ENCODE data around the gene TTC7B.

The TTC7B gene

DNA sequence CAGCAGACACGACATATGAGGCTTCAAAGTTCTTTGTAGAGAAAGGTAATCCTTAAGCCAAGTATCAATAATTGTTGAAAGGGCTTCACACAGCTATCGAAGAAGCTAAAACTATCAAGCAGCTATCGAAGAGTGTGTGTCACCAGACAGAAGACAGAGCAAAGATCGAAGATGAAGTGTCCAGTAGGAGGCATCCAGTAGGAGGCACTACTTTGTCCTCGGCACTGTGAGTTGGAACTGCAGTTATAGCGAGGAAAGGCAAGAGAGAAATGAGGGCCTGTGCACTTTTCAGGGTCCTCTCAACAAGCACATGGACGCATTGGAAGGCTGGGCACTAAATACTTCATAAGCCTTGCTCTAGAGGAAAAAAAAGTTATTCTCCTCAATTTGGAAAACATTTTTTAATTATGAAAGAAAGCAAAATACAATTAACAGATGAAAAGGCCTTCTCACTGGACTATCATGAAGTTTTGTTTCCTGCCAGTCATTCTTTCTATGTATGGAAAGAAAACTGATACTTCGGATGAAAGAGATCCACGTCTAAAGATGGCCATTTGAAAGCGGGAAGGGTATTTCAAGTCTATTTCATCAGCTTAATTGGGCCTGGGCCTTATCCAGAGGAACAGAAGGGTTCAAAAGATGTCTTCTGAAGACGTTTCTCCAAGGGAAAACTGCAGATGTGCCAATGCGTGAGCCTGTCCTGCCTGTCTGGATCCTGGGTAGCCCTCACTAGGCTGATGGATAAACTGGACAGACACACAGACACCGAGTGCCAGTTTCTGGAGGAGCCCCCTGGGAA is 244.9 kb downstream of the TTC7B start:
- DNase-seq, result no peak

DNA sequence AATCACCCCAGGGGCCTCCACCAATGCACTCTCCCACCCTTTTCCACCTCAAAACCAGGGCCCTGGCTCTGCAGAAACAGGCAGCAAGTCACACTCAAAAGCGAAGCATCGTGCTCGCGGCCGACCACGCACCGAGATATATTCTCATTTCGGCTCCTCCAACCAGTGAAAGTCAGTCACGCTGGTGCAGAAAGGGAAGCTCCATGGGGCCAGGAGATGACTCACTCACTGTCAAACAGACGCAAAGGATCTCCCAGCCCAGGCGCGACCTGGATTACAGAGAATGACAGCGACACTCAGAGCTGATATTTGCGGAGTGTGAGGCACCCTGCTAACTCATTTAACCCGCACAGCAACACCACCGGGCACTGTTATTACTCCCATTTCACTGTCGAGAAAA is 245.8 kb downstream of the TTC7B start:
- no peak for DNase-seq

DNA sequence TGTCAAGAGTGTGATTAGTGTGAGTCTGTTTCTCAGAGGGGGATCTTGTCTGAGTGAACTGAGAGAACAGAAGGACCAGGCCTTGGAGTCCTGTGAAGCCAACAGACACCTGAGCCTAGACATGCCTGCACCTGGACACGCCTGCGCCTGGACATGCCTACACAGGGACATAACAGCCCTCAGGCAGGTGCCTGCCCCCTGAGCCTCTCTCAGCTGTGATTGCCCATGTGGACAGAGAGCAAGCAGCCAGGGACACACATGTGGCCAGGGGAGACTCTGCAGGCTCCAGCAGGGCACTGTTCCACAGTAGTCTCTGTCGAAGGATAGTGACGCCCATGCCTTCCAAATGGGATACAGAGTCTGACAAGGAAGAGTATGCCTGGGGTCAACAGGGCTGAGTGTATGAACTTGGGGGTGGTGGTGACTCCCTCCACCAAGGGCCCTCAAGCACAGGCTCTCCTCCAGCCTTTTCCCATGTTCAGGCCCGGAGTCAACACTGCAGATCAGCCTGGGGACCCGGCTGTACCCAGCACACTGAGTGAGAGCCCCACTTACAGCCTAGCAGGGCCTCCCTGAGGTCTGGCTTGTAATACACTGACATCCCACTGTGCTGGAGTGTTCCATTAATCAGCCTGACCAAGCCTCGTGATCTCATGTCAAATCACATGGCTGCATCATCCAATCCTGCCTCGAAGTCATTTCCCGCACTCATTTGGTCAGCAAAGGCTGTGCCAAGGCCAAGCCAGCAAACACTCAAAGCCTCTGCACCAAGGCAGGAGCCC is 246.4 kb downstream of the TTC7B start:
- DNase-seq, result no peak

GRCh38 chr14:90569201-90569600 is 247.0 kb downstream of the TTC7B start:
- DNase-seq, result no peak

- DNase-seq, result no peak
Measured at GRCh38 chr14:90568405-90568804, 247.8 kb downstream of the TTC7B start.

DNA sequence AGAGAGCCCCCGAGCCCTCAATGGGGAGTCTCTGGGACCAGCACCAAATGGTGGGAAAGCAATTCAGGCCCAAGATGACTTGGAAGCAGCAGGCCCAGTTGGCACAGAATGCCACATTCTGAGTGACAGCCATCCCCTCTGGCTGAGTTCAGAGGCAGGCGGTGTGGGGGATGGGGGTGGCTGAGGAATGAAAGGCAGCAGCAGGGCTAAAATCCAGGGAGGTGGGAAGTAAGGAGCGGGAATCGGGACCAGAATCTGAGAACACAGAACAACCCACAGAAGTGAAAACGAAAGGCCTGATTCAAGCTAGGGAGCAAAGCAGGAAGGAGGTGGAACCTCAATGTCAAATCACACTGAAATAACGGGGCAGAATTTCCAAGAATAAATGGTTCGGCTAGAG is 248.2 kb downstream of the TTC7B start:
- peak; percentile 2 for DNase-seq

GRCh38 chr14:90567191-90567590 is 249.0 kb downstream of the TTC7B start:
- DNase-seq, result no peak

DNA sequence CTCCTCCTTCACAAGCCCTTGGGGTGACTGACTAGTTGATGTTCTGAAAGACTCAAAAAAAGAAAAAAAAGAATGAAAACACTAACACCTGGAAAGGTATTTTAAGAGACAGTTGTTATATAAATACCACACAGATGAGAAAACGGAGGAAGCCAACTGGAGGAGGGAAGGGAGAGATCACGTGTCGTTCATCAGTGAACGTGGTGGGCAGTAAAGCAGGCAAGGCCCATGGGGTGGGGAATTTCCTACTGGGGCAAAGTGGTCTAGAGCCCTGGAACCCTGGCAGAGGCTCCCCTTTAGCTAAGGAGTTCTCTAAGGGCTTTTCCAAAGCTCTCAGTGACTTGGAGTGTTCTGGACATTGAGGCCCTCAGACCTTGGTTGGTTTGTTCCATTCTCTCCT is 249.7 kb downstream of the TTC7B start:
- DNase-seq, result no peak

DNA sequence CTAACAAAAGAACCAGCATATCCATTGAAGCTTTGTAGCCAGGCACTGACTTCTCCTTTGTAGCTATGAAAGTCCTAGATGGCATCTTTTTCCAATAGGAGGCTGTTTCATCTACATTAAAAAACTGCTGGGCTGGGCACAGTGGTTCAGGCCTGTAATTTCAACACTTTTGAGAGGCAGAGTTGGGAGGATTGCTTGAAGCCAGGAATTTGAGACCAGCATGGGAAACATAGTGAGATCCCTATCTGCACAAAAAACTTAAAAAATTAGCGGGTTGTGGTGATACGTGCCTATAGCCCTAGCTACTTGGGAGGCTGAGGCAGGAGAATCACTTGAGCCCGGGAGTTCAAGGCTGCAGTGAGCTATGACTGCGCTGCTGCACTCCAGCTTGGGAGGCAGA is 251.7 kb downstream of the TTC7B start:
- DNase-seq, result no peak

- no peak for DNase-seq
Measured at GRCh38 chr14:90562652-90563051, 253.6 kb downstream of the TTC7B start.

DNA sequence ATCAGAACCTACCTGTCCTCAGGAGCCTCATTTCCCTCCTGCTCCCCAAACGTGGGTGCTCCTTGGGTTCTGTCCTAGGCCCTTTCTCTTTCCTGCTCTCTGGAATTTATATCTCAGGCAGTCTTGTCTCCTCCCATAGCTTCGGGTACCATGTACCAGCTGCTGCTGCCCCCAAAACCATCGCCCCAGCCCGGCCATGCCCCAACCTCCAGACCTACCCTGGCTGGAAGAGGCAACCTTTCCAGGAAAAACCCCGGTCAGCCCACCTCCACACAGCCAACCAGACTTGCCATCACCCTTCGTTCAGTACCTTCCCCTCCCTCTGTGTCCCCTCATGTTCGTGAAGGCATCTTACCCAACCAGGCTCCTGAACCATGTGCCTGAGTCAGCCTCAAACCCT is 254.3 kb downstream of the TTC7B start:
- DNase-seq, result no peak

DNA sequence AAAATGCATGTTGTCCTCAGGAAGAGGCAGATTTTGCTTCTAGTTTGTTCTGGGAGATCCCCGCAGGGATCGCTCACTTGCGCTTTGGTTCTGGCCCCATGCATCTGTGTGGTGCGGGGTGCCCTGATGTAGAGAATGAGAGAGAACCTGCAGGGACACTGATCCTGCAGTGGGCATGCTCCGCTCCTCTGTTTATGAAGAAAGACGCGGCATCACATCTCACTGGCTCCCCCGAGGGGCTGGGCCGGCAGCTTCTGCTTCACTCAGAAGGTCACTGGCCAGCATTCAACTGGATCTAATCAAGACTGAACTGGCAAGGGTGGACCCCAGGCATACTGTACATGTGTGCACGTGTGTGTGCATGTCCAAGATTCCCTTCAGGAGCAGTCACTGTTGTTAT is 255.2 kb downstream of the TTC7B start:
- no peak for DNase-seq

GRCh38 chr14:90560558-90560957 is 255.7 kb downstream of the TTC7B start:
- no peak for DNase-seq

GRCh38 chr14:90559811-90560492 is 256.3 kb downstream of the TTC7B start:
- no peak for DNase-seq

DNA sequence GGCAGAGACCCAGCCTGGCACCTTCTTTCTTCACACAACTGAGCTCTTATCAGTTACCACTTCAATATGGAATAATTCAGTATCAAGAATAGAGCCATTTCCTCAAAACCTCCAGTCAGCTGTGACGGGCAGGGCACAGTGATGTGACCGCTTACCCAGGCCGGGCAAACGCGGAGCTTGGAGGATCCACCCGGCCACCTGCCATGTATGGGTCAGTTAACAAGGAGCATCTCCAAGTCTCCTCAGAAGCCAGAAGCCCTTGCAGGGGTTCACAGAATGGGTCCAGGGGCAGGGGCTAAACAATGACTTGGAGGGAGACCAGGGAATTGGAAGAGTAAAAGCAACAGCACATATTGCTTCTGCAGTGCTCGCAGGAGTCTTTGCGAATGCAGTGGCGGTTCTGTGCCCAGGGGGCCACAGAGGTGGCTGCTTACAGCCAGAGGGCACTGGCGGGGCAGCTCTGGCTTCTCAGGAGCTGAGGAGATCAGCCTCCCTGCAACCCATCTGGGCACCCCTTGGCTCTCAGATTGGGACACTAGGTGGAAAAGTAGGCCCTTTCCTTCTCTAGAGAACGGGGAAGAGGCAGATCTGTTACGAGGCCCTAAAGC is 257.1 kb downstream of the TTC7B start:
- no peak for DNase-seq

DNA sequence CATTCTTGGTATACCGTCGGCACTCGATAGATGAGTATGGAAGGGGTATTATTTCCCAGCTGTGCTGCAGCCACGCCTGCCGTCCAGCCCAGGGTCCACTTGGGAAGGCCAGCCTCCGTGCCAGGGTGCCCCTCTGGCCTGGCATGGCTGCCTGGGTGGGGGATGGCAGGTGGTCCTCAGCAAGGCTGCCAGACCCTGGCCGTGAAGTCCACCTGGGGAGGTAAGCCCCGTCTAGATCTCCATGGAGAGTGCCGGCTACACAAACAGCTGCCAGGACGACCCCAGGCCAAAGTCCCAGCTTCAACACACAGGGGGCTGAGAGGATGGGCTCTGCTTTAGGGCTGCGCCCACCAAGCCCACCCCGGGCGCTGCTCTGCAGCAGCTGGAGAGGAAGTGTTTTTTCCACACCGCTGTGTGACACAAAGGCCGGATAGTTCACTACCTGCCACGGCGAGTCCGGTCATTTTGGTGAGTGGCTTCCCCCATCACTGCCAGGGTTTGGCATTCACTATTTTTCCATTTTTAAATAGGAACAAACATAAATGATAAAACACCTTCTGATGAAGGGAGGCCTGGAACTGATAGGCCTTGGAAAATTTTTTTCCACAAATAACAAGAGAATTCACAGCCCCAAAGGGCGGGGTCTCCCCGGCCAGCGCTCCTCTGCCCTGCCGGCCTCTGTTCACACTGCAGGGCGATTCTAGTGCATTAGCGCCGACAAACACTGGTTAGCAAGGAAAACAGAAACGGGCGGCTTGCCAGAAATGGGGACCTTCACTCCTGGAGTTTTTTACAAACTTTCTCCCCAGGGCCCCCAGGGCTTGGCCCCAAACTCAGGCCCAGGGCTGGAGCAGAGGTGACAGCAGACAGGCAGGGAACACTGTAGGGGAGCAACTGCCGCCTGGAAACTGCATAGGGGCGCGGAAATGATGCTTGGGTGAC is 257.9 kb downstream of the TTC7B start:
- DNase-seq, result no peak

GRCh38 chr14:90557516-90557915 is 258.7 kb downstream of the TTC7B start:
- DNase-seq, result no peak

- no peak for DNase-seq
Measured at GRCh38 chr14:90556666-90557450, 259.4 kb downstream of the TTC7B start.

DNA sequence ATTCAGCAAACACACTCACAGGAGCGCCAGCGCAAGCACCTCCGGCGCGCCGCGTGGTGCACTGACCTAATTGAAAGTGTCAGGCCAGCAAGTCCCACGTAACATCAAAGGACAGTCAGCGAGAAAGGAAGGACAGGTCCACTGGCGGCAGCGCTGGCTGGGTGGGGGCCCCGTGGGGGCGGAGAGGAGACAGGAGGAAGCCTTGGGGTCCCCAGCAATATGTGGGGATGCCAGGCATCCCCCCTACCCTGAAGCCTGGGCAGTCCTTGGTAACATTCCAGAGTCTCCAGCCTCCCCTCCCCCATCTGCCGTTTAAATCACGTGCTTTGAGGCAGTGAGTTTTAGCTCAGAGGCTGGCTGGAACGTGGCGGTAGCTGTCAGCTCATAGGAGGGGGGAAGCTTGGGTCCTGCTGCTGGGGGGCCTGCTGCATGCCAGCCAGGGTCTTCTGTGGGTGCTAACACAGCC is 260.2 kb downstream of the TTC7B start:
- DNase-seq, result no peak

DNA sequence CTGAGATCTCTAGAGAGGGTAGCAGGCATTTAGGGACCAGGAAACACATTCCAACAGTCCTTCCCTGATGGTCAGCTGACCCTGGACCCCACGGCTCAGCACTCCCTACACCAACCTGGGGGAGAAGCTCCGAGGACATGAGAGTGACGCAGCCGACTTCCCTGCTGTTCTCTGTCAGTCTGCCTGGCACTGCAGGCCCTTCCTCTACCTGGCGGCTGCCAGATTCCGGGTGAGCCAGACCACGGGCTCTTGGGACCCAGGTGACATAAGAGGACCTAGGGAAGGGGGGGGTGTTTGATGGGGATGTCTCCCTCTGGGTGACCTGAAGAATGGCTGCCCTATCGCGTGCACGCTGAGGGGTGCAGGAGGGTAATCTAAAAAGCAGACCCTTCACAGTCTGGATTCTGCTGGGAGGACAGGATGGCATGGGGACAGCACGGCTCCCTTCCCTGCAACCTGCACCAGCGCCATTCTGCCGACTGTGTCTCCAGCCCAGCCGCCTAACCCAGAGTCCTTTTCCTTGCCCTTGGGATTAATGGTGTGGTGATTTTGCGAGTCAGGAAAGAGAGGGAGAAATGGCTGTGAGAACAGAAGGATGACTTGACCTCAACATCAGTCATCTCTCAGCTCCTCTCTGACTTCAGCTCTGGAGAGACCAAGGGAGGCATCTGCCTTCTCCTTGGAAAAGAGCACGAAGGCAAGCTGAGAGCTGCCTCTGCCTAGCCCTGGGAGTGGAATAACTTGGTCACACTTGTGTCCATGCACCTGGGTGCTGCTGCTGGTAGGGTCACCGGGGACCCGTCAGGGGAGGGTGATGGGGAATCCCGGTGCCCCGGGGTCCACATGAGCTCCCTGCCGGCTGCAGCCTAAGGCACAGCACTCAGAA is 260.9 kb downstream of the TTC7B start:
- no peak for DNase-seq
